K562 (cell line): Measurements from ENCODE around the gene EXO5. TPM values are rescaled to one million over a fixed set of nuclear protein-coding genes. Genes with fewer than 3 reads are reported as not detected.
A peak's percentile ranks its signal among the peaks of the same experiment; 100 is the strongest.

Experiments used
- ARHGAP35 ChIP-seq: fragments of 450-650 bp; IDR thresholded peaks from 2 replicates; pipeline ENCODE4 v1.6.1; 2018; ENCODE audit not compliant: partially characterized antibody
- ATF6 ChIP-seq: sonication (generic); formaldehyde crosslinking; IDR thresholded peaks from 2 replicates; pipeline ENCODE4 v1.4.0; 2020; ENCODE audit warnings: mild to moderate bottlenecking, missing genetic modification reagents
- CGGBP1 ChIP-seq: fragments of 250-450 bp; sonication (Bioruptor Pico); IDR thresholded peaks from 2 replicates; pipeline ENCODE4 v1.9.0; 2021; ENCODE audit warnings: mild to moderate bottlenecking
- CHD1 ChIP-seq: fragments of 200-600 bp; sonication (generic); IDR thresholded peaks from one replicate; pipeline ENCODE4 v1.6.1; 2012; ENCODE audit warnings: mild to moderate bottlenecking, moderate library complexity, low read length, inconsistent platforms
- ELF1 ChIP-seq: fragments of 200-800 bp; sonication (Bioruptor generic); IDR thresholded peaks from 2 replicates; pipeline ENCODE4 v1.6.1; 2016; ENCODE audit warnings: missing genetic modification characterization, missing compliant biosample characterization
- FOSL1 ChIP-seq: fragments of 200-800 bp; sonication (Bioruptor generic); conservative IDR thresholded peaks from 2 replicates; pipeline ENCODE4 v1.6.1; 2016; ENCODE audit warnings: missing genetic modification characterization, missing compliant biosample characterization
- HDAC2 ChIP-seq: fragments of 450-650 bp; IDR thresholded peaks from 2 replicates; pipeline ENCODE4 v1.6.1; 2016; ENCODE audit warnings: mild to moderate bottlenecking
- ID3 ChIP-seq, 2 experiments: fragments of 250-450 bp in 1 of 2; fragments of 450-650 bp in 1 of 2; sonication (Bioruptor Pico) in 1 of 2; IDR thresholded peaks; 2 replicates each; pipeline versions ENCODE4 v1.6.1 to v1.8.0; 2016 to 2021; ENCODE audit warnings: mild to moderate bottlenecking in 2 of 2, moderate library complexity in 2 of 2, missing compliant biosample characterization in 1 of 2, missing genetic modification characterization in 1 of 2
- NR3C1 ChIP-seq: sonication (generic); formaldehyde crosslinking; IDR thresholded peaks from 2 replicates; pipeline ENCODE4 v1.8.1; 2022; ENCODE audit warnings: missing genetic modification reagents
- POLR2G ChIP-seq: fragments of 200-400 bp; formaldehyde crosslinking; IDR thresholded peaks from 2 replicates; pipeline ENCODE4 v1.6.1; 2017; ENCODE audit warnings: low read depth, mild to moderate bottlenecking, antibody characterized with exemption, low read length, moderate library complexity
- USF1 ChIP-seq: sonication (generic); formaldehyde crosslinking; IDR thresholded peaks from 2 replicates; pipeline ENCODE4 v1.9.0; 2022; ENCODE audit warnings: mild to moderate bottlenecking, missing genetic modification reagents
- ZFP1 ChIP-seq: fragments of 450-650 bp; formaldehyde crosslinking; IDR thresholded peaks from 2 replicates; pipeline ENCODE4 v1.4.0; 2020; ENCODE audit warnings: mild to moderate bottlenecking, mixed read lengths
- ZNF217 ChIP-seq: sonication (generic); formaldehyde crosslinking; IDR thresholded peaks from 2 replicates; pipeline ENCODE4 v1.8.0; 2022; ENCODE audit warnings: mild to moderate bottlenecking, missing genetic modification reagents
- ZNF511 ChIP-seq: sonication (generic); formaldehyde crosslinking; IDR thresholded peaks from 2 replicates; pipeline ENCODE4 v1.8.0; 2022; ENCODE audit warnings: mild to moderate bottlenecking, missing genetic modification reagents
- polyA plus RNA-seq, 8 experiments: library from polyadenylated mRNA; depleted of rRNA in 4 of 8; stranded (reverse) in 5 of 8; unstranded in 3 of 8; fragments of >200 nt; fragmentation: Nextera tagmentation in 2 of 8; fragmentation: Illumina TruSeq in 1 of 8; extraction: Ambion mirVana in 2 of 8; extraction: Trizol in 1 of 8; gene quantifications; 2 replicates each; pipeline versions ENCODE4 v1.2.1 to v1.2.3, GENCODE V29; 2011 to 2014; ENCODE audit warnings: inconsistent platforms in 1 of 8, missing spikeins in 1 of 8
- total RNA-seq, 7 experiments: library from RNA; depleted of rRNA in 6 of 7; stranded (reverse); fragments of >200 nt in 6 of 7; fragmentation: Illumina TruSeq in 2 of 7; extraction: Trizol in 2 of 7; gene quantifications; 2 replicates each; pipeline versions ENCODE4 v1.2.1 to v1.2.3, GENCODE V29; 2011 to 2021; ENCODE audit warnings: low replicate concordance in 1 of 7
- TF ChIP-seq, protein P1 (sequence below), 3 experiments: fragments of 200-800 bp in 1 of 3; fragments of 250-450 bp in 1 of 3; fragments of 450-650 bp in 1 of 3; sonication (Bioruptor Pico) in 1 of 3; sonication (Bioruptor generic) in 1 of 3; formaldehyde crosslinking in 1 of 3; IDR thresholded peaks; 2 replicates each; pipeline versions ENCODE4 v1.6.1 to v1.8.0; 2016 to 2022; ENCODE audit warnings: mild to moderate bottlenecking in 2 of 3, missing genetic modification characterization in 2 of 3, missing compliant biosample characterization in 1 of 3, moderate library complexity in 1 of 3

The EXO5 gene
- total and polyA plus RNA-seq, 9 of the 15 experiments (the other 6 are each of a cell fraction or from before 2014, with no cell fraction given) = 1.1 to 4.3 (median 2.8) TPM

- TF ChIP-seq USF1 (CRISPR knock-in tag) = 0 out of 2 replicates have a peak, but pooled peaks have one; percentile 33
- TF ChIP-seq ID3 (CRISPR knock-in tag; IDR thresholded peaks at IDR 0.05) = no peak
- TF ChIP-seq ID3 (tag; IDR thresholded peaks at IDR 0.05) = no peak
- TF ChIP-seq, protein P1, sequence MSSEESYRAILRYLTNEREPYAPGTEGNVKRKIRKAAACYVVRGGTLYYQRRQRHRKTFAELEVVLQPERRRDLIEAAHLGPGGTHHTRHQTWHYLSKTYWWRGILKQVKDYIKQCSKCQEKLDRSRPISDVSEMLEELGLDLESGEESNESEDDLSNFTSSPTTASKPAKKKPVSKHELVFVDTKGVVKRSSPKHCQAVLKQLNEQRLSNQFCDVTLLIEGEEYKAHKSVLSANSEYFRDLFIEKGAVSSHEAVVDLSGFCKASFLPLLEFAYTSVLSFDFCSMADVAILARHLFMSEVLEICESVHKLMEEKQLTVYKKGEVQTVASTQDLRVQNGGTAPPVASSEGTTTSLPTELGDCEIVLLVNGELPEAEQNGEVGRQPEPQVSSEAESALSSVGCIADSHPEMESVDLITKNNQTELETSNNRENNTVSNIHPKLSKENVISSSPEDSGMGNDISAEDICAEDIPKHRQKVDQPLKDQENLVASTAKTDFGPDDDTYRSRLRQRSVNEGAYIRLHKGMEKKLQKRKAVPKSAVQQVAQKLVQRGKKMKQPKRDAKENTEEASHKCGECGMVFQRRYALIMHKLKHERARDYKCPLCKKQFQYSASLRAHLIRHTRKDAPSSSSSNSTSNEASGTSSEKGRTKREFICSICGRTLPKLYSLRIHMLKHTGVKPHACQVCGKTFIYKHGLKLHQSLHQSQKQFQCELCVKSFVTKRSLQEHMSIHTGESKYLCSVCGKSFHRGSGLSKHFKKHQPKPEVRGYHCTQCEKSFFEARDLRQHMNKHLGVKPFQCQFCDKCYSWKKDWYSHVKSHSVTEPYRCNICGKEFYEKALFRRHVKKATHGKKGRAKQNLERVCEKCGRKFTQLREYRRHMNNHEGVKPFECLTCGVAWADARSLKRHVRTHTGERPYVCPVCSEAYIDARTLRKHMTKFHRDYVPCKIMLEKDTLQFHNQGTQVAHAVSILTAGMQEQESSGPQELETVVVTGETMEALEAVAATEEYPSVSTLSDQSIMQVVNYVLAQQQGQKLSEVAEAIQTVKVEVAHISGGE (CRISPR knock-in tag; IDR thresholded peaks at IDR 0.05) = peak in 1 of 3 experiments; percentile 87; a peak in 2 of 6 replicates
- no peak for TF ChIP-seq CHD1
- no peak for TF ChIP-seq ARHGAP35
- TF ChIP-seq NR3C1 (CRISPR knock-in tag) = no peak
- no peak for TF ChIP-seq ZNF217 (CRISPR knock-in tag)
- TF ChIP-seq HDAC2 = 0 out of 2 replicates have a peak, but pooled peaks have one; percentile 34
- peak; percentile 87 for TF ChIP-seq POLR2G
- TF ChIP-seq FOSL1 (tag) = peak; percentile 50
- 0 out of 2 replicates have a peak, but pooled peaks have one; percentile 34 for TF ChIP-seq ATF6
- no peak for TF ChIP-seq CGGBP1 (CRISPR knock-in tag)
- no peak for TF ChIP-seq ZFP1 (CRISPR knock-in tag)
- peak; percentile 86 for TF ChIP-seq ZNF511 (CRISPR knock-in tag)
- TF ChIP-seq ELF1 (tag) = peak; percentile 97
Observed at GRCh38 chr1:40531381-40532061, 23.0 kb downstream of the EXO5 start, which contains the start of gene ZNF684 (continued).
